Measurements from ENCODE around the gene BMERB1.
A peak's percentile ranks its signal among the peaks of the same experiment; 100 is the strongest.
"Not testable (repeated sequence)": the region's sequence is repeated elsewhere in the genome, so short reads cannot be mapped to it uniquely, and the experiment has no call there.

The BMERB1 gene

GRCh38 chr16:15404792-15405191 lies 29.6 kb upstream of the BMERB1 start:
- Histone ChIP-seq H3K36me3 (peaks cover 0 to 35% (median 15%) of the 10 kb centered on the region in 3 donors), H3K27me3 (no peaks in the 10 kb centered on the region), H3K4me3 (no peak overlapping the region), H3K9me3 (no peaks in the 10 kb centered on the region), H3K4me1 (no peaks in the 10 kb centered on the region), H3K27ac (no peak overlapping the region)
- TF ChIP-seq CTCF (IDR thresholded peaks at IDR 0.05): no peak
- intact Hi-C loops (cut with DNase I; ENCODE audit: low total_unique reads): loop anchor here (5.0 kb wide), 1 partner anchor 48 kb away; no protein-coding TSS in a partner anchor
- DNase-seq: peak; percentile 65

DNA sequence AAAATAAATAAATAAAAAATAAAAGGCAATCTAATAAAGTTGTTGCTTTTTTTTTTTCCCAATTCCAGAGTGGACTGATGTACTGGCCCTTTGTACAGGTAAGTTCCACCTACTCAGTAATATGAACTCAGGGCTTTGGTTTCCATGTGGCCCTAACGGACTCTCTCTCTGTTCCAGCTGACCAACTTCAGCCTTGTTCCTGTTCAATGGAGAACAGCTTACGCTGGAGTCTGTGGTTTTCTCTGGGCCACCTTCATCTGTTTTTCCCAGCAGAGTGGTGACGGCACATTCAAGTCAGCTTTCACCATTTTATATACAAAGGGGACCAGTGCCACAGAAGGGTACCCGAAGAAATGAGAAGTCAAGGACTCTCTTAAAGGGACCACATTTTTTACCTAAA lies 26.6 kb upstream of the BMERB1 start:
- intact Hi-C loops (cut with DNase I; ENCODE audit: low total_unique reads); H3K9me3 ChIP-seq; H3K27me3 ChIP-seq; H3K4me3 ChIP-seq; H3K4me1 ChIP-seq; H3K27ac ChIP-seq; DNase-seq: not testable (repeated sequence)
- H3K36me3 ChIP-seq: peaks cover 0 to 20% (median under 1%) of the 10 kb centered on the region in 3 donors

DNA sequence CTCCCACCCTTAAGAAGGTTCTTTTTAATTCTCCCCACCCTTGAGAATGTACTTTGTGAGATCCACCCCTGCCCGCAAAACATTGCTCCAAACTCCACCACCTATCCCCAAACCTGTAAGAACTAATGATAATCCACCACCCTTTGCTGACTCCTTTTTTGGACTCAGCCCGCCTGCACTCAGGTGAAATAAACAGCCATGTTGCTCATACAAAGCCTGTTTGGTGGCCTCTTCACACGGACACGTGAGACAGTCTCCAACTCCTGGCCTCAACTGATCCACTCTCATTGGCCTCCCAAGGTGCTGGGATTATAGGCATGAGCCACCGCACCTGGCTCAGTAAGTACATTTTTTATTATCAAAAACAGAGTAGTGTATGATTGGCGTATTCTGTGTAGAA lies 24.9 kb upstream of the BMERB1 start:
- DNase-seq; intact Hi-C loops (cut with DNase I; ENCODE audit: low total_unique reads): not testable (repeated sequence)

DNA sequence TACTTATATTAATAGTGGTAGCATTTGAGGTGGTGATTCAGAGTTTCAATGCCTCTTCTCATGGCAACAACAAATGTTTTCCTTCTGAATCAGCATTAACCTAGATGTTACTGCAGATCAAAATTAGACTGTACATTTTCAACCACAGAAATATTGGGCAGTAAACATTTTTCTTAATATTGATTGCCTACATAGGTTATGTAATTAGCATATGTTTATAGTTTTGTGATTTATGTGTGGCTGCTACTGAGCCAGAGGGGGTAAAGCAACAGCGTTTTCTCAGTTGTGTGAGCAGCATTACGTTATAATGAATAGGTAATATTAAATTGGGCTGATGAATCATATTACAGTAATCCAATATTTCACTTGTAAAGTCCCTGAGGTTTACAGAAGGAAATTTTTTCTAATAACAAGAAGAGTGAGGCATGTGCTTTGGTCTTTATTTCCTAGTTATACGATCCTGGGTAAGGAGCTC lies 18.8 kb upstream of the BMERB1 start:
- no peak overlapping the region for H3K4me3 ChIP-seq
- no peaks in the 10 kb centered on the region for H3K27me3 ChIP-seq
- no peak for TF ChIP-seq CTCF (IDR thresholded peaks at IDR 0.05)
- no peak overlapping the region for H3K27ac ChIP-seq
- H3K9me3 ChIP-seq: no peaks in the 10 kb centered on the region
- no peak for DNase-seq
- no peaks in the 10 kb centered on the region for H3K4me1 ChIP-seq
- intact Hi-C loops (cut with DNase I; ENCODE audit: low total_unique reads): no loop called here
- H3K36me3 ChIP-seq: no peaks in the 10 kb centered on the region

More for the DNA sequence above, 24.9 kb upstream of the BMERB1 start:
- H3K27ac ChIP-seq, H3K9me3 ChIP-seq, H3K4me1 ChIP-seq, H3K27me3 ChIP-seq, H3K4me3 ChIP-seq: not testable (repeated sequence)
- H3K36me3 ChIP-seq: peaks cover 0 to 12% (median 0%) of the 10 kb centered on the region in 3 donors

- no peak for TF ChIP-seq CTCF (IDR thresholded peaks at IDR 0.05)
- DNase-seq: no peak
- intact Hi-C loops (cut with DNase I; ENCODE audit: low total_unique reads): no loop called here
- H3K4me1 ChIP-seq: no peaks in the 10 kb centered on the region
- no peaks in the 10 kb centered on the region for H3K36me3 ChIP-seq
- H3K27me3 ChIP-seq: no peaks in the 10 kb centered on the region
- H3K9me3 ChIP-seq: no peaks in the 10 kb centered on the region
- no peak overlapping the region for H3K27ac ChIP-seq
- no peak overlapping the region for H3K4me3 ChIP-seq
Observed at GRCh38 chr16:15417197-15417596, 17.2 kb upstream of the BMERB1 start.

DNA sequence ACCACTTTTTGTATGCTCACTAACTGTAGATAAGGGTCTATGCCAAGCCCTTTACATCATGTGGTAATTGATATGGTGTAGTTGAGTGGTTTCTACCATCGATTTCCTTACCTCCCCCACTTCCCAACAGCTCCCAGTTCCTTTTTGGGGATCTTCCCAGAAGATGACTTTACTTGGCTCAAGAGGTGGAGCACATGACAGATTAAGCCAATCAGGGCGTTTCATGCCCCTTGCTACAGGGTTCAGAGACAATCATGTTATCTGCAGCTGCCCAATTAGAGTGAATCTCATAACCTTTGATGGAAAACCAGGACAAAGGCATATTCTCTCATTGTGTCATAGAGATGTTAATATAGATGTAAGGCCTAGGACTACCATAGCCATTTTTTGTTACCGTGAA lies 16.2 kb upstream of the BMERB1 start:
- Histone ChIP-seq H3K36me3 (no peaks in the 10 kb centered on the region), H3K27me3 (no peaks in the 10 kb centered on the region), H3K9me3 (no peaks in the 10 kb centered on the region), H3K4me3 (no peak overlapping the region), H3K4me1 (no peaks in the 10 kb centered on the region), H3K27ac (no peak overlapping the region)
- intact Hi-C loops (cut with DNase I; ENCODE audit: low total_unique reads): no loop called here
- no peak for TF ChIP-seq CTCF (IDR thresholded peaks at IDR 0.05)
- DNase-seq: no peak

GRCh38 chr16:15421696-15422095 lies 12.7 kb upstream of the BMERB1 start:
- H3K27ac ChIP-seq; H3K27me3 ChIP-seq; H3K4me1 ChIP-seq; H3K4me3 ChIP-seq; H3K9me3 ChIP-seq; intact Hi-C loops (cut with DNase I; ENCODE audit: low total_unique reads); H3K36me3 ChIP-seq: not testable (repeated sequence)
- DNase-seq: peak in 1 of 2 donors; percentile 19
